Fibroblast of the aortic adventitia (primary cell): ENCODE measurements around the gene LRRC34. TPM values are rescaled to one million over a fixed set of nuclear protein-coding genes. Genes with fewer than 3 reads are reported as not detected.

Source experiments
- DNase-seq: peaks from one replicate; pipeline ENCODE4 v3.0.0-alpha.2; 2010; ENCODE audit warnings: low read depth
- H3K4me3 ChIP-seq: 2 replicates; pipeline ENCODE4 v1.5.1; 2011; ENCODE audit warnings: low read depth, mild to moderate bottlenecking, control low read depth, low read length, moderate library complexity
- total RNA-seq: library from RNA; depleted of rRNA; stranded (reverse); fragments of >200 nt; gene quantifications from 2 replicates; pipeline ENCODE4 v1.2.3, GENCODE V29; 2012; ENCODE audit warnings: low replicate concordance
- TF ChIP-seq, protein P1 (sequence below): IDR thresholded peaks from 2 replicates; pipeline ENCODE4 v1.5.1; 2011; ENCODE audit warnings: mild to moderate bottlenecking, low read length, control low read depth, inconsistent platforms; ENCODE audit not compliant: insufficient read depth

Gene LRRC34
- total RNA-seq, 1 donor: 7.4 TPM

DNA sequence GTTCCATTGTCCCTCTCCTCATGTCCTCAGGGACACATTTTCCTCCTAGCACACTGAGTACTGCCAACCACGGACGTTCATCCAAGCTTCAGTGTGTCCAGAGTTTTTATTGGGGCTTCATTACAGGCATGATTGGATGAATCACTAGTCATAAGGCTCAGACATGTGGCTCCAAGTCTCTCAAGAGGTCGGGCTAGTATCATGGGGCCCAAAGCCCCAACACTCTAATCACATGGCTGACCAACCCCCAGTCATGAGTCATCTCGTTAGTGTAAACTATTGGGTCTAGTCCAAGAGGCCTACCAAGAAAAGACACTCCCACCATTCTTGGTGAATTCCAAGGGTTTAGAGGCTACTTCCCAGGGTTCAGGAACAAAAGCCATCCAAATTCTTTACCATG lies 52.2 kb downstream of the LRRC34 start:
- DNase-seq: peak; percentile 54
- no peak overlapping the region for H3K4me3 ChIP-seq
- TF ChIP-seq, protein P1, sequence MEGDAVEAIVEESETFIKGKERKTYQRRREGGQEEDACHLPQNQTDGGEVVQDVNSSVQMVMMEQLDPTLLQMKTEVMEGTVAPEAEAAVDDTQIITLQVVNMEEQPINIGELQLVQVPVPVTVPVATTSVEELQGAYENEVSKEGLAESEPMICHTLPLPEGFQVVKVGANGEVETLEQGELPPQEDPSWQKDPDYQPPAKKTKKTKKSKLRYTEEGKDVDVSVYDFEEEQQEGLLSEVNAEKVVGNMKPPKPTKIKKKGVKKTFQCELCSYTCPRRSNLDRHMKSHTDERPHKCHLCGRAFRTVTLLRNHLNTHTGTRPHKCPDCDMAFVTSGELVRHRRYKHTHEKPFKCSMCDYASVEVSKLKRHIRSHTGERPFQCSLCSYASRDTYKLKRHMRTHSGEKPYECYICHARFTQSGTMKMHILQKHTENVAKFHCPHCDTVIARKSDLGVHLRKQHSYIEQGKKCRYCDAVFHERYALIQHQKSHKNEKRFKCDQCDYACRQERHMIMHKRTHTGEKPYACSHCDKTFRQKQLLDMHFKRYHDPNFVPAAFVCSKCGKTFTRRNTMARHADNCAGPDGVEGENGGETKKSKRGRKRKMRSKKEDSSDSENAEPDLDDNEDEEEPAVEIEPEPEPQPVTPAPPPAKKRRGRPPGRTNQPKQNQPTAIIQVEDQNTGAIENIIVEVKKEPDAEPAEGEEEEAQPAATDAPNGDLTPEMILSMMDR: no peak

DNA sequence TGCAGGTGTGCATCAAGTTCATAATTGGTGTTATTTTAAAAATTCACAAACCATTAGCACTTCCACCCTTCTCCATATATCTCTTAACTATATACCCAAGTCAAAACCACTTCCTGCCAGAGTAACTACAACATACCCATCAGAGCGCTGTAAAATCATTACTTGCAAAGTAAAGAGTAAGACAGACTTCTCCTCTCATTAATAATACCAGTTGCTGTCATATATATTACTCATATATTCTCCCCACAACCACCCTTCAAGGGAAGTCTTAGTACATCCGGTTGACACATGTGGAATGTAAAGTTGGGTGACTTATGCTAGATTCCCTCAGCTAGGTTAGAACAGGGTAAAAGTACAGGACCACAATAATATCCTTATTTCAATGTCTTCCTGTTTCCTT lies 53.4 kb downstream of the LRRC34 start:
- DNase-seq: no peak
- TF ChIP-seq, protein P1: no peak
- H3K4me3 ChIP-seq: no peak overlapping the region

DNA sequence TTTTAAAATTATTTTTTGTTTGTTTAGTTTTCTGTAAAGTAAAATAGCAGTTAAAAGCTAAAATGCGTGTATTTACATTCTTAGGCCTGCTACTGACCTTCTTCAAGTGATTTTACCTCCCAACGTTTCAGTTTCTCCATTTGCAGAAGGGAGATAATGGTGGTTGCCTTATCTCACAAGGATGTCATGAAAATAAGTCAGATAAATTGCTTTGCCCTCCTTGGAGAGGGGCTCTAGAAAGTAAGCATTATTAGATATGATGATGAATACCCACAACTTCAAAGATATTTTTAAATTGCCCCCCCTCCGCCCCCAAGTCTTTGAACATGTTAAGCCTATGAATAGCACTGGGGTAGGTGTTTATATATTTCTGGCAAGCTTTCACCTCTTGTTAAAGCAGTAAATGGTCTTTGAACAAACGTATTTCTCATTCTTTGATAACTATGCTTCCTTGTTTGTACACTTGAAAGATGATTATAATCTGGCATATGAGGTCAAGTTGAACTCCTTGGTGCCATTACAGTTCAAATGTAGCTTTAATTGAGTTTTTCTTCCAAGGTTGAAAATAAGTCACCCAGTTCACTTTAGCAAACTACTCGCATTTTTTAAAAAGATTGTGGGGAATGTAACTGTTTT lies 54.2 kb downstream of the LRRC34 start:
- TF ChIP-seq, protein P1: no peak
- H3K4me3 ChIP-seq: no peak overlapping the region
- DNase-seq: no peak

DNA sequence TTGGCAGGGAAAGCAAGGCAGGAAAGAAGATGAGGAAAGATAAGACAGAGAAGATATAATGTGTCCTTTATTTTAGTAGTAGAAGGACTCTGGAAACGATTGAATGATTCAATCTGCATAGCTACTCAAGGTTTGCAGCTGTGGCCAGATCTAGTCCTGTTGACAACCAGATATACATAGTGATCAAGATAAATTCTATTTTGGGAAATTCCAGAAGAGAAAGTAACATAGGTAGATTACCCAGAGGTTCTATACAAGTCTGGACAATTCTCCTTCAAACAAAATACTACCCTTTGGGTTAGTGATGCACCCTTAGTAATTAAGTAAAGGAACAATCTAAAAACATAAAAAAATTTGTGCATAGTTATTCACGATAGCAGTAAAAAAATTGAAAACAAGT lies 57.2 kb downstream of the LRRC34 start:
- TF ChIP-seq, protein P1: no peak
- H3K4me3 ChIP-seq: no peak overlapping the region
- no peak for DNase-seq

DNA sequence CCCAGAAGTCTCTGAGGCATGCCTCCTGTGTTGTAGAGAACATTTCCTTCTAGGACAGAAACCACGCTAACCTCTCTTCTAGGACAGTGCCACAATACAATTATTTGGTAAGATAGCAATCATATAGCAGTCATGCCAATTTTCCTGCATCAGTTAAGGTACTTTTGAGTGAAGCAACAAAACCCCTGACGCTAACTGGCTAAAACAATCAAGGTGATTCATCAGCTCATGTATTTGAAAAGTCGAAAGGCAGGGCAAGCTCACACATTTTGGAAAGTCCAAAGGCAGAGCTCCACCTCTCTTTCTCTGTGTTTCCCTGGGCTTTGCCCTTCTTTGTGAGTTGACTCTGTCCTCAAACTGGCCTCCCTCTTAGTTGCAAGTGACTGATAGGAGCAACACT lies 58.0 kb downstream of the LRRC34 start:
- no peak for DNase-seq
- TF ChIP-seq, protein P1: no peak
- no peak overlapping the region for H3K4me3 ChIP-seq

DNA sequence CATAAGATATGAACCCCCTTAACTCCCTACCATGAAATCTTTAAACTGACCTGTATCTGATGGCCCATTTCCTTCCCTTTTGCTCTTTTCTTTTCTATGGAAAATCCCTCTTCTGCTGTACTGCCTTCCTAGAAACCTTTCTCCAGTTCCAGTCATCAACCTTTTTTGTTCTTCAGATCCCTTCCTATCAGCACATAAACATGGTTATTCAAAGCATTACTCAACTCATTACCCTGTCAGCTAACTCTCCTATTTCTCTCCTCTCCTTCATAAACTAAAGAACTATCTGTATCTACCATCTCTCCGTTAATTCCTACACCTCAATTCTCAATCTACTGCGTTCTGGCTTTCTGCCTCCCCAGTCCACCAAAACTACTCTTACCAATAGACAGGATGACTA lies 60.8 kb downstream of the LRRC34 start:
- TF ChIP-seq, protein P1: no peak
- H3K4me3 ChIP-seq: no peak overlapping the region
- DNase-seq: no peak

DNA sequence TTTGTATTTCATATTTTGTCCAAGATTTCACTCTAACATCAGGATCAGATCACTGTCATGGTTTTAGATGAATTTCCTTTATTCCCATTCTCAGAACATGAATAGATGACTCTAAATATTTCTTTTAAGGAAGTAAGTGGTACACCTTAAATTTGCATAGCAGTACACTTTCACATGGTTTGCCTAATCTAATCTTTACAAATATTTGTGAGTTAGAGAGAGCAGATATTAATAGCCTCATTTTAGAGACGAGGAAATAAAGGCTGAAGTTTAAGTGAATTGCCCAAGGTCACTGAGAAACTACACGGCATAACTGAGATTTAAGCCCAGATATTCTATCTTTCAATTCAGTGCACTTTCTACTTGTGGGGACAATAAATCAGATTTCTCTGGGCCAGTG lies 62.0 kb downstream of the LRRC34 start:
- TF ChIP-seq, protein P1: no peak
- no peak for DNase-seq

More for the DNA sequence above, 62.0 kb downstream of the LRRC34 start:
- no peak overlapping the region for H3K4me3 ChIP-seq
